GM18868 (cell line): ENCODE measurements around the gene GNB1L.

Experiments used
- ATAC-seq: cut with Tn5 transposase; IDR thresholded peaks from one replicate; pipeline ENCODE4 v1.9.1; 2021; ENCODE audit warnings: mild to moderate bottlenecking, moderate library complexity; ENCODE audit not compliant: unreplicated experiment

GNB1L gene

GRCh38 chr22:19876941-19877625 lies 22.4 kb upstream of the GNB1L start:
- ATAC-seq: no peak

- ATAC-seq: no peak
Observed at GRCh38 chr22:19876314-19876940, 21.8 kb upstream of the GNB1L start.

- ATAC-seq: no peak
Observed at GRCh38 chr22:19875531-19876313, 21.0 kb upstream of the GNB1L start.

DNA sequence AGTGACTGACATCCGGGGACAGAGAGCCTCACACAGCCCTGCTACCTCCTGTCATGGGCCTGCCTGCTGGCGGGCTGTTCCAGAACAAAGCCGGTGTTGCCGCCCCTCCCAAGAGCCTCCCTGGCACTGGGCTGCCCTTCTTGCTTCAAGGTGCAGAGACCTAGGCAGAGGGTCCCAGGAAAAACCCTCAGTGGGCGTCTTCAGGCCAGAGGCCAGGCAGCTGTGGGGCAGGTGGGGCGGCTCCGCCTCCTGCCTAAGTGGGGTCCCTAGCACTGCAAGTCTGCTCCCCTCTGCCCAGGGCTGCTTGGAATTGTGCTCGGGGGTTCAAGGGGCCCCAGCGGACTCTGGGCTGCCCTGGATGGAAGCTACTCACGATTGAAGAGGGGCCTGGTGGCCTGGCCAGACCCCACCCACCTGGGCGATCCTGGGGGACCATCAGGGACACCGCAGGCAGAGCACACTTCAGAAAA lies 20.4 kb upstream of the GNB1L start:
- ATAC-seq: no peak

GRCh38 chr22:19874307-19875060 lies 19.8 kb upstream of the GNB1L start:
- ATAC-seq: no peak

GRCh38 chr22:19873960-19874306 lies 19.3 kb upstream of the GNB1L start:
- ATAC-seq: no peak

GRCh38 chr22:19873138-19873959 lies 18.7 kb upstream of the GNB1L start:
- ATAC-seq: no peak

DNA sequence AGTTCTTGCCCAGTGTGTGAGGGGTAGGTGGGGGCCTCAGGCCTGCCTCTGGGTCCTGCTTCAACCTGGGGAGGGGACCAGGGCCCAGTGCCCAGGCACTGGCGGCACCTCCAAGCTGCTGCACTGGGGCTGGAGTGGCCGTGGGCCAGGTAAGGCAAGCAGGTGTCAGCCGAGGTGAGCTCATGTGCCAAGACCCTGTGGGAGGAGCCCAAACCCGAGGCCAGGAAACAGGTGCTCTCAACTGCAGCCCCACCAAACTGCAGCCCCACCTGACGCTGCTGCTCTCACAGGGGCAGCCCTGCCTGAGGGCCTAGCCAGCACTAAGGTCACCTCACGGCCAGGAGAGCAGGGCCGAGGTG lies 18.1 kb upstream of the GNB1L start:
- no peak for ATAC-seq

DNA sequence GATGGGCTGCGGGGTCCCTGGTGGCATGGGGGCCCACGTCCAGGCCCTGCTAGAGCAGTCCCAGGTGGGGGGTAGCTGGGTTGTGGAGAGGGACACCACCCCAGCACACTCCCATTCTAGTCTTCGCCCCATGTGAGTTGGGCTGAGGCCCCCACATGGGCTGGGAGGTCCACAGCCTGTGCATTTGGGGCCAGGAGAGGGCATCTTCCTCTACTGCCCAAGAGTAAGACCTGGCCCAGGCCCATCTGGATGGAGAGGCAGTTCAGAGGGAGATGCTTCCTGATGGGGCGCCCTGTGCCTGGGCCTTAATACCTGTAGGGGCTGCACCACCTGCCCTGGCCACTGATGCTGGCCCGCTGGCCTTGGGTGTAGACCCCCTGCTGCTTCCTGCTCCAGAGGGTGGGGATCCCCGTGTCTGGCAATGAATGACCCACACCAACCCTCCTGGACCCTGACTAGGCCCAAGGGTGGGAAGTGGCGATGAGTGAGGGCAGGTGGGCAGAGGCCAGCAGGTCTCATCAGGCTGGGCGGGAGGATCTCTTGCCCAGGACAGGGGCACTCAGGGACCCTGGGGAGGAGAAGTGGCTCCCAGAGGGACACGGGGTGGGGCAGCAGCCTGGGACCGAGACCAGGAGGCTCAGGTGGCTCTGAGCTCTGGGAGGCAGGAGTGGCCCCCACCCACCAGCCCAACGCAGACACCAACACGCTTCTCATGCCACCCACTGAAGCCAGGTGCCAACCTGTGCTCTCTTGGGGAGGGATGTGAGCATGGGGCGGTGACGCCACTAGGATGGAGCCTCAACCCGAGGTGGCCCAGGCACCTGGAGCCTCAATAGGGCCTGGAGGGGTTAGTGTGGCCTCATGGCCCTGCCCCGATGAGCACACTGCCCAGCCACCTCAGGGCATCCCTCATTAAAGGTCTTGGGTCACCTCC lies 17.4 kb upstream of the GNB1L start:
- no peak for ATAC-seq

- ATAC-seq: no peak
Observed at GRCh38 chr22:19871023-19871844, 16.6 kb upstream of the GNB1L start.

DNA sequence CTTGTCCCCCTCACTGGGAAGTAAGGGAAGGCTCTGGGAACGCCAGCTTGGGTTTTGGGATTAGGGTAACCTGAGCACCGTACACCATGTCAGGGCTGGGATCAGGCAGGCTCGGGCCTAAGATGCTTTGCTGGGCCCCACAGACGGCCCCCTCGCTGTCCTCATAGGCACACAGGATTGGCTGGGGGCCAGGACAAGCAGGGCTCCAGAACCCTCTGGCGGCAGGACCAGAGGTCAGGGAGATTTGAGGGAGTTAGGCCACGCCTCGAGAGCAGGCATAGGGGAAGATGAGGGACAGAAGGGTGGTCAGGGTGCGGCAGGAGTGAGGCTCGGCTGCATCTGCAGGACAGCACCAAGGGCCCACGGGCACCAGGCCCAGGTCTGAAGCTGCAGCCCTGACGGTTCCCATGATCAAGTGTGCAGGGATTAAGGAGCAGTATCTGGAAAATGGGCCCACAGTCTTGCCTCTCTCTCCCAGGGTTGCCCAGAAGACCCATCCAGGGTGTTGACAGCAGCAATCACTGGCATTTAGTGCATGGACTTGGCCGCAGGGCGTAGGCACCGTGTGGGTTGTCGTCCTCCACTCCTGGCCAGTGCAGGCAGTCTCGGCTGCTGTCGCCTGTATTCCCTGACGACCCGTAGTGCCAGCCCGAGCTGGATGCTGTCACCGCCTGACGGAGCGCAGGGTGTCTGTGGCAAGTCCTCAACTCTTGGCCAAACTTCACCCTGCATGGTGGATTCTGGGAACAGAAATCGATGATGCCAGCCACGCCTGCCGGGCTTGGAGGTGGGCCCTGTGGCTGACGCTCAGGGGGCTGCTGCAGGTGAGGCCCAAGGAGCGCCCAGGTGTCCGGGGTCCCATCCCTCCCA lies 15.7 kb upstream of the GNB1L start:
- no peak for ATAC-seq

GRCh38 chr22:19869497-19870152 lies 15.0 kb upstream of the GNB1L start:
- ATAC-seq: no peak

DNA sequence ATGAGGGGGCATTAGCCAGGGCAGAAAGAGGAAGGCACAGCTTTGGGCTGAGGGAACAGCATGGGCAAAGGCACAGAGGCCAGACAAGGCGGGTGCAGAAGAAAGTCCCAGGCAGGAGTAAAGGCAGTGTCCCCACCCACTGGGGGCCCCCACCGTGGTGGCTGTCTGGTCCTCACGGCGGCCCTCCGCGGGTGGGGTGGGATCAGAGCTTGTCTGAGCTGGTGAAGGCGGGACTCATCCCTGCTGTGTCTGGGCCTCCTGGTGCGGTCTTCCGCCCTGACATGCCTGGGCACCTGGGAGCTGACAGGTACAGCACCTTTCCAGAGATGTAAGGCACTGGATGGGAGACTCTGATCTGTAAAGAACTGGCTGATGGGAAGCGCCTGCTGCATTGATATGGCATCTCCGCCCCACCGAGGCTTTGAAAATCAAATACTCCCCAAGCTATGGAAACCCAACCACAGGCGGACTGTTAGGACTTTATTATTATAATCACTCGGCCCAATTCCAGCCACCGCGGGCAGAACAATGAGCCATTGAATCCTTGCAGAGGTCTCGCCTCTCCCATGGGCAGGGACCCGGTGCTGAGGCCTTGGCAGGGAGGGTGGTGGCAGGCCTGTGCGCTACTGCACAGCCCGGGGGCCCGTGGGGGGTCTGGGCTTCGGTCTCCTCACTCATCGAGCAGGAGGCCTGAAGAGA lies 14.2 kb upstream of the GNB1L start:
- ATAC-seq: no peak

GRCh38 chr22:19868333-19868732 lies 13.7 kb upstream of the GNB1L start:
- ATAC-seq: no peak

DNA sequence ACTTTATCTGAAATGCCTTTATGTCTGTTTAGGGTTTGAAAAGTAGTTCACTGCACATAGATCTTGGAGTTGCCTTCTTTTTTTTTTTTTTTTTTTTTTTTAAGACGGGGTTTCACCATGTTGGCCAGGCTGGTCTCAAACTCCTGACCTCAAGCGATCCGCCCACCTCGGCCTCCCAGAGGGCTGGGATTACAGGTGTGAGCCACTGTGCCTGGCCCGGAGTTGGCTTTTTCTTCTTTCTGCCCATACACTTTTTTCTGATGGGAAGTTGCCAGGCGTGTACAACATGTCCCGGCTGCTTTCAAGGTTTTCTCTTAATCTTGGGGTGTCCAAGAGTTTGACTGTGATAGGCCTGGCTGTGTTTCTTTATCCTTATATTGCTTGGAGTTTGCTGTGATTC lies 12.9 kb upstream of the GNB1L start:
- no peak for ATAC-seq

DNA sequence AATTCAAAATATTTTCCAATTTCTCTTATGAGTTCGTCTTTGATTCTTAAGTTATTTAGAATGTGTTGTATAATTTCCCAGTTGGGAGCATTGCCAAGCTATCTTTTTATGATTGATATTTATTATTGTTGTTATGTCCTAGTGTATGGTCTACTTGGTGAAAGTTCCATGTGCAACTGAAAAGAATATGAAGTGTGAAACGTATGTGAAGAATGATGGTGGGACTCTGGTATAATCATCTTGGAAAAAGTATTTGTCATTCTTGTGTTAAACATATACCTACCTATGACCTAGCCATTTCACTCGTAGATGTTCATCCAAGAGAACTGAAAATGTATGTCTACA lies 12.0 kb upstream of the GNB1L start:
- no peak for ATAC-seq
